Measurements from ENCODE around the gene DCST1.

Gene DCST1

GRCh38 chr1:155093911-155094621, 60.4 kb downstream of the DCST1 start:
- peak; percentile 60 for DNase-seq

GRCh38 chr1:155094622-155094948, 61.0 kb downstream of the DCST1 start:
- DNase-seq: no peak

- no peak for DNase-seq
These were observed 65.7 kb downstream of the DCST1 start for GRCh38 chr1:155099331-155099730.
